ENCODE data around the gene MUC5B. TPM values are rescaled to one million over a fixed set of nuclear protein-coding genes. Genes with fewer than 3 reads are reported as not detected.
"Not testable (repeated sequence)": the region's sequence is repeated elsewhere in the genome, so short reads cannot be mapped to it uniquely, and the experiment has no call there.

MUC5B gene
- total and polyA plus RNA-seq, 8 donors = 0.06 to 33.4 (median 0.27) TPM

- H3K36me3 ChIP-seq; ATAC-seq; H3K9me3 ChIP-seq; intact Hi-C loops (cut with DNase I); H3K27ac ChIP-seq; H3K4me3 ChIP-seq; H3K27me3 ChIP-seq; H3K4me1 ChIP-seq; DNase-seq: not testable (repeated sequence)
Observed at GRCh38 chr11:1248951-1249350, 26.1 kb downstream of the MUC5B start.

- H3K9me3 ChIP-seq; H3K36me3 ChIP-seq; H3K27ac ChIP-seq; intact Hi-C loops (cut with DNase I); H3K4me3 ChIP-seq; H3K27me3 ChIP-seq; ATAC-seq; DNase-seq; H3K4me1 ChIP-seq: not testable (repeated sequence)
Observed at GRCh38 chr11:1250411-1250810, 27.5 kb downstream of the MUC5B start.

GRCh38 chr11:1251236-1251770 is 28.4 kb downstream of the MUC5B start:
- ATAC-seq = no peak
- Histone ChIP-seq H3K9me3 (no peaks in the 10 kb centered on the region), H3K4me1 (no peaks in the 10 kb centered on the region), H3K27me3 (no peaks in the 10 kb centered on the region), H3K4me3 (no peak overlapping the region), H3K36me3 (no peaks in the 10 kb centered on the region), H3K27ac (no peak overlapping the region)
- DNase-seq = no peak
- no peak for TF ChIP-seq CTCF (IDR thresholded peaks at IDR 0.05)
- intact Hi-C loops (cut with DNase I) = no loop called here

- ATAC-seq (no peak), DNase-seq (no peak)
- H3K9me3 ChIP-seq = no peaks in the 10 kb centered on the region
- no peak for TF ChIP-seq CTCF (IDR thresholded peaks at IDR 0.05)
- intact Hi-C loops (cut with DNase I) = no loop called here
- H3K36me3 ChIP-seq = no peaks in the 10 kb centered on the region
- H3K4me3 ChIP-seq = no peak overlapping the region
- no peaks in the 10 kb centered on the region for H3K4me1 ChIP-seq
- H3K27me3 ChIP-seq = peaks cover 0 to 7% of the 10 kb centered on the region in 2 donors
- H3K27ac ChIP-seq = no peak overlapping the region
Observed at GRCh38 chr11:1252371-1253102, 29.7 kb downstream of the MUC5B start.

- ATAC-seq (no peak), DNase-seq (no peak)
- peaks cover 0 to 12% of the 10 kb centered on the region in 2 donors for H3K27me3 ChIP-seq
- no peak for TF ChIP-seq CTCF (IDR thresholded peaks at IDR 0.05)
- no peaks in the 10 kb centered on the region for H3K9me3 ChIP-seq
- H3K27ac ChIP-seq = no peak overlapping the region
- intact Hi-C loops (cut with DNase I) = no loop called here
- H3K4me1 ChIP-seq = no peaks in the 10 kb centered on the region
- H3K4me3 ChIP-seq = no peak overlapping the region
- H3K36me3 ChIP-seq = no peaks in the 10 kb centered on the region
Observed at GRCh38 chr11:1253103-1253485, 30.2 kb downstream of the MUC5B start.

GRCh38 chr11:1254086-1254648 is 31.3 kb downstream of the MUC5B start:
- no peak for ATAC-seq
- Histone ChIP-seq H3K4me3 (no peak overlapping the region), H3K9me3 (no peaks in the 10 kb centered on the region), H3K4me1 (no peaks in the 10 kb centered on the region), H3K27ac (no peak overlapping the region), H3K27me3 (peaks cover 0 to 13% of the 10 kb centered on the region in 2 donors), H3K36me3 (no peaks in the 10 kb centered on the region)
- intact Hi-C loops (cut with DNase I) = no loop called here
- TF ChIP-seq CTCF (IDR thresholded peaks at IDR 0.05) = no peak
- no peak for DNase-seq
